ENCODE measurements around the gene CNOT11. TPM values are rescaled to one million over a fixed set of nuclear protein-coding genes. Genes with fewer than 3 reads are reported as not detected.

Gene CNOT11
- total and polyA plus RNA-seq, 2 of the 13 experiments (the other 11 are each of a cell fraction or from before 2014, with no cell fraction given): 114 to 209 TPM

GRCh38 chr2:101277111-101277510 is 24.4 kb downstream of the CNOT11 start (continued):
- TF ChIP-seq DBP (CRISPR knock-in tag; IDR thresholded peaks at IDR 0.05; ENCODE audit: not compliant biosample characterization) (no peak), ZNF557 (CRISPR knock-in tag; IDR thresholded peaks at IDR 0.05) (no peak), ZNF275 (CRISPR knock-in tag; IDR thresholded peaks at IDR 0.05; ENCODE audit: borderline replicate concordance) (no peak), CENPX (CRISPR knock-in tag; IDR thresholded peaks at IDR 0.05) (no peak)

GRCh38 chr2:101278925-101279324 is 26.2 kb downstream of the CNOT11 start:
- Histone ChIP-seq H3K36me3 (replicated peaks in 1 of 2; ENCODE audit: control insufficient read depth in 1 of 2, insufficient read depth in 2 of 2, low read length in 2 of 2) (peaks cover 28 to 85% of the 10 kb centered on the region in 2 experiments), H3K27me3 (ENCODE audit: control insufficient read depth in 1 of 2, insufficient read depth in 2 of 2, low read length in 2 of 2) (no peaks in the 10 kb centered on the region), H3K4me1 (ENCODE audit: insufficient read depth, low read length) (no peaks in the 10 kb centered on the region), H3K79me2 (ENCODE audit: insufficient read depth, low read length) (peaks cover 6% of the 10 kb centered on the region), H3K4me3 (replicated peaks in 1 of 3; ENCODE audit: insufficient read depth in 1 of 3, low read depth in 2 of 3, low read length in 3 of 3) (no peak overlapping the region), H3K27ac (ENCODE audit: extremely low read length, insufficient read depth, low read length) (no peak overlapping the region), H3K9me3 (ENCODE audit: low read length) (no peaks in the 10 kb centered on the region), H3K4me2 (ENCODE audit: low read depth, low read length) (no peak overlapping the region), H2AFZ (ENCODE audit: low read length) (no peak overlapping the region), H3K9ac (ENCODE audit: insufficient read depth, low read depth, low read length) (no peak overlapping the region), H4K20me1 (ENCODE audit: insufficient read depth, low read length) (no peaks in the 10 kb centered on the region)
- POLR2A ChIA-PET: no interaction called here
- no peak for DNase-seq (ENCODE audit: low spot score)
- in situ Hi-C loops (cut with HindIII; ENCODE audit: extremely low pct_ligation_motif_present, low pct_unique_long_range_greater_than_20kb): no loop called here
- BruUV-seq (replicated peaks): no TSS peak
- CTCF ChIA-PET (ENCODE audit: low intra/inter-chr PET ratio, low total read pairs): no interaction called here
- no peak for ATAC-seq
- intact Hi-C loops (cut with micrococcal nuclease; ENCODE audit: unreplicated experiment): no loop called here
- FAIRE-seq: no peak
- WGBS (ENCODE audit: low lambda C conversion rate): 93% methylated on average over 3 of the region's 3 CpGs
- no peak for TF ChIP-seq FOXC1 (CRISPR knock-in tag; IDR thresholded peaks at IDR 0.05; ENCODE audit: borderline replicate concordance)
- peak; percentile 77; the same call in 1 of the 2 replicates for TF ChIP-seq CEBPB (IDR thresholded peaks at IDR 0.05; ENCODE audit: borderline replicate concordance, low read depth, low read length)
- TF ChIP-seq ZMAT5 (CRISPR knock-in tag; IDR thresholded peaks at IDR 0.05; ENCODE audit: borderline replicate concordance, low read depth): no peak

Data from HepG2 (cell line).